GM21526 (cell line): ENCODE data around the gene QRICH2.
"Not testable (repeated sequence)": the region's sequence is repeated elsewhere in the genome, so short reads cannot be mapped to it uniquely, and the experiment has no call there.

Source experiments
- ATAC-seq: cut with Tn5 transposase; IDR thresholded peaks from one replicate; pipeline ENCODE4 v1.9.1; 2021; ENCODE audit warnings: moderate library complexity; ENCODE audit not compliant: unreplicated experiment, low FRiP score

The QRICH2 gene

GRCh38 chr17:76333673-76334505, 25.8 kb upstream of the QRICH2 start:
- no peak for ATAC-seq

- ATAC-seq: no peak
These were observed 23.0 kb upstream of the QRICH2 start for GRCh38 chr17:76331083-76331482.

GRCh38 chr17:76329664-76330063, 21.6 kb upstream of the QRICH2 start:
- no peak for ATAC-seq

GRCh38 chr17:76327696-76328095, 19.6 kb upstream of the QRICH2 start:
- no peak for ATAC-seq

GRCh38 chr17:76326306-76326705, 18.2 kb upstream of the QRICH2 start:
- ATAC-seq: no peak

GRCh38 chr17:76318586-76318985, 10.5 kb upstream of the QRICH2 start:
- no peak for ATAC-seq

- no peak for ATAC-seq
These were observed 9.5 kb upstream of the QRICH2 start for GRCh38 chr17:76317535-76317934.

- no peak for ATAC-seq
These were observed 6.5 kb upstream of the QRICH2 start for GRCh38 chr17:76314392-76315227.

GRCh38 chr17:76312735-76313134, 4.7 kb upstream of the QRICH2 start:
- ATAC-seq: no peak

GRCh38 chr17:76309461-76309860, 1.4 kb upstream of the QRICH2 start:
- ATAC-seq: no peak

GRCh38 chr17:76307299-76307965, 644 bp downstream of the QRICH2 start:
- no peak for ATAC-seq

GRCh38 chr17:76305135-76305454, 3.0 kb downstream of the QRICH2 start:
- not testable (repeated sequence) for ATAC-seq

- ATAC-seq: no peak
These were observed 3.6 kb downstream of the QRICH2 start for GRCh38 chr17:76304226-76305134.

GRCh38 chr17:76297436-76297835, 10.6 kb downstream of the QRICH2 start:
- ATAC-seq: no peak

- no peak for ATAC-seq
These were observed 11.2 kb downstream of the QRICH2 start for GRCh38 chr17:76296889-76297288.

GRCh38 chr17:76296186-76296585, 11.9 kb downstream of the QRICH2 start:
- no peak for ATAC-seq

- ATAC-seq: no peak
These were observed 15.0 kb downstream of the QRICH2 start for GRCh38 chr17:76293106-76293505.

GRCh38 chr17:76292567-76292966, 15.5 kb downstream of the QRICH2 start:
- no peak for ATAC-seq

GRCh38 chr17:76281573-76282371, 26.3 kb downstream of the QRICH2 start:
- ATAC-seq: no peak
